Parathyroid adenoma (tissue), 2 donors: ENCODE data around the gene FXYD3.

Experiments used
- H2AFZ ChIP-seq: fragments of 300-600 bp; sonication (generic); one replicate; pipeline ENCODE4 v1.7.0; 2017; ENCODE audit warnings: antibody characterized with exemption, mild to moderate bottlenecking
- H3K27ac ChIP-seq: fragments of 300-600 bp; sonication (generic); one replicate; pipeline ENCODE4 v1.7.0; 2017
- H3K27me3 ChIP-seq: fragments of 300-600 bp; sonication (generic); one replicate; pipeline ENCODE4 v1.7.0; 2017; ENCODE audit warnings: low read length; ENCODE audit not compliant: control insufficient read depth, insufficient read depth
- H3K36me3 ChIP-seq: fragments of 300-600 bp; sonication (generic); one replicate; pipeline ENCODE4 v1.7.0; 2017; ENCODE audit warnings: low read length; ENCODE audit not compliant: control insufficient read depth, insufficient read depth
- H3K4me1 ChIP-seq: fragments of 300-600 bp; sonication (generic); one replicate; pipeline ENCODE4 v1.7.0; 2017; ENCODE audit warnings: control low read depth
- H3K4me2 ChIP-seq: fragments of 300-600 bp; sonication (generic); one replicate; pipeline ENCODE4 v1.7.0; 2017; ENCODE audit warnings: low read length
- H3K4me3 ChIP-seq: fragments of 300-600 bp; sonication (generic); one replicate; pipeline ENCODE4 v1.7.0; 2017; ENCODE audit warnings: low read depth, low read length
- H3K79me2 ChIP-seq: fragments of 300-600 bp; sonication (generic); one replicate; pipeline ENCODE4 v1.7.0; 2017; ENCODE audit warnings: control low read depth
- H3K9ac ChIP-seq: fragments of 300-600 bp; sonication (generic); one replicate; pipeline ENCODE4 v1.7.0; 2017; ENCODE audit warnings: mild to moderate bottlenecking
- H3K9me3 ChIP-seq: fragments of 300-600 bp; sonication (generic); one replicate; pipeline ENCODE4 v1.7.0; 2017; ENCODE audit warnings: low read length; ENCODE audit not compliant: control insufficient read depth
- TF ChIP-seq, protein P1 (sequence below): fragments of 300-600 bp; sonication (generic); IDR thresholded peaks from one replicate; pipeline ENCODE4 v1.7.0; 2017; ENCODE audit warnings: antibody characterized with exemption, mild to moderate bottlenecking
- donor health status: primary hyperparathyroidism.

FXYD3 gene

DNA sequence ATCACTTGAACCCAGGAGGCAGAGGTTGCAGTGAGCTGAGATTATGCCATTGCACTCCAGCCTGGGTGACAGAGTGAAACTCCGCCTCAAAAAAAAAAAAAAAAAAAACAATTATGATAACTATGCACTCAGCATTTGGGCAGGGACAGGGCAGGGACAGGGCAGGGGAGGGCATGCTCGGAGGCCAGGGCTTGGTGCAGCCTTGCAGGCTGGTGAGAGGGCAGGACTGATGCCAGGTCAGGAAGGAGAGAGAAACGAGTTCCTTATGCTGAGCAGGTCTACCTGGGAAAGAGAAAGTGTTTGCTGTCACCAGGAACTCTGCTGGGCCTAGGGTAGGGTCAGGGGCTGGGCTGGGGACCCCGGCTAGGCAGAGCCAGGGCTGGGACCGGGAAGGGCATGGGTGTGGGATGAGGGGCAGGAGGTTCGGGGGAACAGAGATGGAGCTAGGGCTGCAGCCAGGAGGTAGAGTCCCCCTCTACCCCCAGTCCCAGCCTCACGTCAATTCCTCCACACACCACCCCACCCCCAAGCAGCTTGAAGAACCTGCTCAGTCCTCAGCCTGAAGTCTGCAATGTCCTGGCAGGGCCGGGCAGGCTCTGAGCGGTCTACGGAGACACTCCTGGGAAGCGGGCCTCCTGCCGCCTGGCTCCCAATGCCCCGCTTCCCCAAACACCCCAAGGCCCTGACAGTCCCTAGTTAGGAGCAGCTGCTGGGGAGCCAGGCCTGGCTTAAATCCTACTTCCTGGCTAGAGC, 2.8 kb downstream of the FXYD3 start:
- no peak overlapping the region for H3K4me3 ChIP-seq
- no peak overlapping the region for H3K27ac ChIP-seq
- no peaks in the 10 kb centered on the region for H3K4me1 ChIP-seq
- TF ChIP-seq, protein P1, sequence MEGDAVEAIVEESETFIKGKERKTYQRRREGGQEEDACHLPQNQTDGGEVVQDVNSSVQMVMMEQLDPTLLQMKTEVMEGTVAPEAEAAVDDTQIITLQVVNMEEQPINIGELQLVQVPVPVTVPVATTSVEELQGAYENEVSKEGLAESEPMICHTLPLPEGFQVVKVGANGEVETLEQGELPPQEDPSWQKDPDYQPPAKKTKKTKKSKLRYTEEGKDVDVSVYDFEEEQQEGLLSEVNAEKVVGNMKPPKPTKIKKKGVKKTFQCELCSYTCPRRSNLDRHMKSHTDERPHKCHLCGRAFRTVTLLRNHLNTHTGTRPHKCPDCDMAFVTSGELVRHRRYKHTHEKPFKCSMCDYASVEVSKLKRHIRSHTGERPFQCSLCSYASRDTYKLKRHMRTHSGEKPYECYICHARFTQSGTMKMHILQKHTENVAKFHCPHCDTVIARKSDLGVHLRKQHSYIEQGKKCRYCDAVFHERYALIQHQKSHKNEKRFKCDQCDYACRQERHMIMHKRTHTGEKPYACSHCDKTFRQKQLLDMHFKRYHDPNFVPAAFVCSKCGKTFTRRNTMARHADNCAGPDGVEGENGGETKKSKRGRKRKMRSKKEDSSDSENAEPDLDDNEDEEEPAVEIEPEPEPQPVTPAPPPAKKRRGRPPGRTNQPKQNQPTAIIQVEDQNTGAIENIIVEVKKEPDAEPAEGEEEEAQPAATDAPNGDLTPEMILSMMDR, result no peak
- no peak overlapping the region for H3K9ac ChIP-seq
- H3K9me3 ChIP-seq, result no peaks in the 10 kb centered on the region
- H3K27me3 ChIP-seq, result no peaks in the 10 kb centered on the region
- H3K36me3 ChIP-seq, result no peaks in the 10 kb centered on the region
- H3K4me2 ChIP-seq, result no peak overlapping the region
- no peak overlapping the region for H2AFZ ChIP-seq
- H3K79me2 ChIP-seq, result no peaks in the 10 kb centered on the region

DNA sequence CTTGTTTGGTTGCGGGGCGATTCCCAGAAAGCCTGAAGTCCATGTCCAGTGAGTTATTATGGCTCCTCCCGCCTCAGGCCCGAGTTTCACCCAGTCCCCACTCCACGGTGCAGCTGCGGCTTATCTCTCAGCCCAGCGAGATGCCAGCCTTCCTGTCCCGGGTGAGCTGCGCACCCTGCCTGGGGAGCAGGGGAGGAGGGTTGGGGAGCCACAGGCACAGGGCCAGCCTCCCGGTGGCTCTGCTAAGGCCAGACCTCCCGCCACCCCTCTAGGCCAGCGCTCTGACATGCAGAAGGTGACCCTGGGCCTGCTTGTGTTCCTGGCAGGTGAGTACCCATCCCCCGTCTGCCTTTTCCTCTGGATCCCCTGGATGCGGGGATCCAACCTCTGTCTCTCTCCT, 3.5 kb downstream of the FXYD3 start:
- H3K4me3 ChIP-seq, result no peak overlapping the region
- no peak overlapping the region for H3K4me2 ChIP-seq
- H3K27me3 ChIP-seq, result no peaks in the 10 kb centered on the region
- H3K36me3 ChIP-seq, result no peaks in the 10 kb centered on the region
- H3K9ac ChIP-seq, result no peak overlapping the region
- TF ChIP-seq, protein P1, result no peak
- H3K79me2 ChIP-seq, result no peaks in the 10 kb centered on the region
- no peak overlapping the region for H2AFZ ChIP-seq
- H3K9me3 ChIP-seq, result no peaks in the 10 kb centered on the region
- no peak overlapping the region for H3K27ac ChIP-seq
- H3K4me1 ChIP-seq, result peaks cover 4% of the 10 kb centered on the region

DNA sequence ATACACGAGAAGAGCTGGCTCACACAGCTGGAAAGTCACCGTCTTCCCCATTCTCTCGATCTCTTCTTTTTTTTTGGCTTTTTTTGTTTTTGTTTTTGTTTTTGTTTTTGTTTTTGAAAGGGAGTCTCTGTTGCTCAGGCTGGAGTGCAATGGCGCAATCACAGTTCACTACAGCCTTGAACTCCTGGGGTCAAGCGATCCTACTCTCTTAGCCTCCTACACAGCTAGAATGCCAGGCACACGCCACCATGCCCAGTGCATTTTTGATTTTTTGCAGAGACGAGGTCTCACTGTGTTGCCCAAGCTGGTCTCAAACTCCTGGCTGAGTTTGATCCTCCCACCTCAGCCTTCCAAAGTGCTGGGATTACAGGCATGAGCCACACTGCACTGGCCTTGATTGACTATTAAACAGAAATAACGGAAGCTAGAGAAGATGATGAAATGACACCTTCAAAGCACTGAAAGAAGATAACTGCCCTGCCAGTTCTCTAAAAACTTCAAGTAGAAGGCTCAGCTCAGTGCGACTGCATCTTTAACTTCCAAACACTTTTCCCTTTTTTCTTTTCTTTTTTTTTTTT, 4.0 kb downstream of the FXYD3 start:
- H3K27ac ChIP-seq, result no peak overlapping the region
- H2AFZ ChIP-seq, result no peak overlapping the region
- H3K4me3 ChIP-seq, result no peak overlapping the region

DNA sequence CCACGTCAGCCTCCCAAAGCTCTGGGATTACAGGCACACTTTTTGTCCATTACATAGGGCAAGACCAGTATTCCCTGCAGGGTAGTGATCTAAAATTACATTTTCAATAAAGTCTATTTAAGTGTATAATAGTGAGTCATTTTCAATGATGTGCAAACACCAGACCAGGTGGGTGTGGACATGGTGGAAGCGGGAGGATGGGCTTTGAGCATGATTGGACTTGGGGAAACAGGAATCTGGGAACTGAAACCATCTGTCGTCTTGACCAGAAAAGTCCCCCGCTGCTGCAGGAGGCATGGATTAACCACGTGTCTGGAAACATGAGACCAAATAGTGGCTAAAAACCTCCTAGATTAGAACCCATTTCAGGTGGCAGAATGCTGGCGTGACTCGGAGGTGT, 4.9 kb downstream of the FXYD3 start:
- Histone ChIP-seq H3K79me2 (no peaks in the 10 kb centered on the region), H3K27me3 (no peaks in the 10 kb centered on the region), H3K27ac (no peak overlapping the region), H3K36me3 (no peaks in the 10 kb centered on the region), H3K4me2 (no peak overlapping the region), H3K4me1 (peaks cover 10% of the 10 kb centered on the region), H3K4me3 (no peak overlapping the region), H3K9ac (no peak overlapping the region), H2AFZ (no peak overlapping the region), H3K9me3 (no peaks in the 10 kb centered on the region)
- TF ChIP-seq, protein P1, result no peak

More for the DNA sequence above, 4.0 kb downstream of the FXYD3 start:
- Histone ChIP-seq H3K9ac (no peak overlapping the region), H3K4me1 (peaks cover 7% of the 10 kb centered on the region), H3K4me2 (no peak overlapping the region), H3K79me2 (no peaks in the 10 kb centered on the region), H3K9me3 (no peaks in the 10 kb centered on the region), H3K36me3 (no peaks in the 10 kb centered on the region), H3K27me3 (no peaks in the 10 kb centered on the region)
- TF ChIP-seq, protein P1, result no peak

DNA sequence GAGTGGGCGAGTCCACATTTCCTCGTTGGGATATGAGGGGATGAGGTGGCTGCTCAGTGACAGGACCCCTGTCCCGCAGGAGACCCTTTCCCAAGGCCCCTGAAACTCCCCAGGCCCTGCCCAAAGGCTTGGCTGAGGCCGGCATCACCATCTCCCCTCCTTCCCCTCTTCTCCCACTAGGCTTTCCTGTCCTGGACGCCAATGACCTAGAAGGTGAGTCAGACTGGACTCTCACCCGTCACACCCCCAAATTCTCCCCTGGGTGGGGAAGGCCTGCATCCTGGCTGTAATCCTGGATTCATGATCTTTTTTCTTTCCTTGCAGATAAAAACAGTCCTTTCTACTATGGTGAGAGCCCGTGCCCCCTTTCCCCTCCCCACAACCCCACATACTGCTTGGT, 5.3 kb downstream of the FXYD3 start:
- H3K9ac ChIP-seq, result no peak overlapping the region

More for the DNA sequence above, 5.3 kb downstream of the FXYD3 start:
- Histone ChIP-seq H3K9me3 (no peaks in the 10 kb centered on the region), H3K27ac (no peak overlapping the region), H3K79me2 (no peaks in the 10 kb centered on the region), H3K4me2 (no peak overlapping the region), H3K4me3 (no peak overlapping the region), H3K4me1 (peaks cover 10% of the 10 kb centered on the region), H3K36me3 (no peaks in the 10 kb centered on the region), H2AFZ (no peak overlapping the region), H3K27me3 (no peaks in the 10 kb centered on the region)
- TF ChIP-seq, protein P1, result no peak
